Neuronal stem cell (in vitro differentiated cells): ENCODE measurements around the gene KCNRG. TPM values are rescaled to one million over a fixed set of nuclear protein-coding genes. Genes with fewer than 3 reads are reported as not detected.

Source experiments
- DNase-seq: peaks from one replicate; pipeline ENCODE4 v3.0.0-alpha.2; 2013; ENCODE audit warnings: low spot score
- H2AFZ ChIP-seq: one replicate; pipeline ENCODE4 v1.6.1; 2013; ENCODE audit warnings: mild to moderate bottlenecking, low read length, inconsistent platforms
- H2AK5ac ChIP-seq: 2 replicates; pipeline ENCODE4 v1.6.1; 2013; ENCODE audit warnings: low read depth, mild to moderate bottlenecking, inconsistent platforms, low read length, moderate library complexity, mixed read lengths
- H2BK120ac ChIP-seq: 2 replicates; pipeline ENCODE4 v1.6.1; 2013; ENCODE audit warnings: low read depth, mild to moderate bottlenecking, inconsistent platforms, low read length, moderate library complexity, mixed read lengths
- H2BK12ac ChIP-seq: one replicate; pipeline ENCODE4 v1.6.1; 2013; ENCODE audit warnings: low read length, inconsistent platforms
- H2BK15ac ChIP-seq: 2 replicates; pipeline ENCODE4 v1.6.1; 2013; ENCODE audit warnings: mild to moderate bottlenecking, low read length, inconsistent platforms, mixed read lengths
- H2BK5ac ChIP-seq: one replicate; pipeline ENCODE4 v1.6.1; 2013; ENCODE audit warnings: inconsistent platforms, mild to moderate bottlenecking, low read length, moderate library complexity
- H3K14ac ChIP-seq: one replicate; pipeline ENCODE4 v1.6.1; 2013; ENCODE audit warnings: low read length, inconsistent platforms
- H3K18ac ChIP-seq: 2 replicates; pipeline ENCODE4 v1.6.1; 2013; ENCODE audit warnings: low read length, inconsistent platforms
- H3K23ac ChIP-seq: 2 replicates; pipeline ENCODE4 v1.6.1; 2013; ENCODE audit warnings: low read depth, mild to moderate bottlenecking, mixed read lengths, low read length, inconsistent platforms; ENCODE audit not compliant: poor library complexity
- H3K27ac ChIP-seq: replicated peaks from 3 replicates; pipeline ENCODE4 v1.5.1; 2013; ENCODE audit warnings: low read length, inconsistent platforms
- H3K27me3 ChIP-seq, 3 experiments: 2 replicates each; pipeline ENCODE4 v1.6.1; 2013; ENCODE audit warnings: low read length in 3 of 3, mild to moderate bottlenecking in 2 of 3, inconsistent platforms in 1 of 3, low read depth in 1 of 3, mixed read lengths in 1 of 3, moderate library complexity in 1 of 3; ENCODE audit not compliant: control insufficient read depth in 3 of 3, insufficient read depth in 3 of 3
- H3K36me3 ChIP-seq, 2 donors: replicated peaks in 1 of 2; 2 replicates each; pipeline ENCODE4 v1.6.1; 2013; ENCODE audit warnings: low read length in 2 of 2; ENCODE audit not compliant: control insufficient read depth in 2 of 2, insufficient read depth in 2 of 2
- H3K4ac ChIP-seq: 2 replicates; pipeline ENCODE4 v1.6.1; 2013; ENCODE audit warnings: inconsistent platforms, mild to moderate bottlenecking, low read length, moderate library complexity
- H3K4me1 ChIP-seq, 2 donors: 1 replicate in 1 of 2; 2 replicates in 1 of 2; pipeline ENCODE4 v1.6.1; 2013; ENCODE audit warnings: low read length in 2 of 2, low read depth in 1 of 2; ENCODE audit not compliant: control insufficient read depth in 2 of 2, insufficient read depth in 1 of 2
- H3K4me2 ChIP-seq: one replicate; pipeline ENCODE4 v1.6.1; 2013; ENCODE audit warnings: mild to moderate bottlenecking, low read length, inconsistent platforms; ENCODE audit not compliant: insufficient read depth, poor library complexity, severe bottlenecking
- H3K4me3 ChIP-seq, 2 donors: 2 replicates each; pipeline ENCODE4 v1.5.1; 2013; ENCODE audit warnings: low read length in 2 of 2, mild to moderate bottlenecking in 2 of 2, inconsistent platforms in 1 of 2, moderate library complexity in 1 of 2
- H3K79me1 ChIP-seq: one replicate; pipeline ENCODE4 v1.6.1; 2013; ENCODE audit warnings: low read depth, mild to moderate bottlenecking, inconsistent platforms, low read length, moderate library complexity
- H3K9ac ChIP-seq: one replicate; pipeline ENCODE4 v1.6.1; 2013; ENCODE audit warnings: mild to moderate bottlenecking, low read depth, low read length, inconsistent platforms; ENCODE audit not compliant: poor library complexity
- H3K9me3 ChIP-seq, 2 donors: replicated peaks in 1 of 2; 2 replicates each; pipeline versions ENCODE3 to v1.6.1; 2013; ENCODE audit warnings: low read length in 2 of 2, mild to moderate bottlenecking in 2 of 2, inconsistent platforms in 1 of 2, low read depth in 1 of 2, mixed read lengths in 1 of 2, moderate library complexity in 1 of 2; ENCODE audit not compliant: control insufficient read depth in 2 of 2, insufficient read depth in 1 of 2
- H4K8ac ChIP-seq: one replicate; pipeline ENCODE4 v1.6.1; 2013; ENCODE audit warnings: low read depth, mild to moderate bottlenecking, inconsistent platforms, low read length, moderate library complexity
- H4K91ac ChIP-seq: one replicate; pipeline ENCODE4 v1.6.1; 2013; ENCODE audit warnings: low read length, low read depth, mild to moderate bottlenecking, inconsistent platforms; ENCODE audit not compliant: poor library complexity
- WGBS, 2 donors: extraction: QIAGEN DNeasy Blood & Tissue Kit; methylation state at CpG; one replicate each; pipeline ENCODE4 v1.1.7; 2013; ENCODE audit warnings: missing lambda C conversion rate in 2 of 2, mixed read lengths in 1 of 2; ENCODE audit not compliant: insufficient read length in 2 of 2, insufficient replicate concordance in 1 of 2; ENCODE audit errors: extremely low coverage in 2 of 2; 5-methylcytosine and 5-hydroxymethylcytosine counted together
- polyA plus RNA-seq, 2 experiments: library from polyadenylated mRNA; stranded (reverse); fragments of 200-250 nt; gene quantifications; one replicate each; pipeline ENCODE4 v1.2.3, GENCODE V29; 2013

Gene KCNRG
- polyA plus RNA-seq (2013, experiment 1 of 2) = 2.4 TPM
- 2.3 TPM for polyA plus RNA-seq (2013, experiment 2 of 2)

- Histone ChIP-seq H3K14ac (no peak within 1 kb of the TSS), H3K4me3 (no peak within 1 kb of the TSS), H4K8ac (no peak within 1 kb of the TSS), H3K27ac (no peak within 1 kb of the TSS), H3K27me3 (no peaks in the 10 kb centered on the region), H3K4ac (no peak within 1 kb of the TSS), H2BK15ac (no peak within 1 kb of the TSS), H3K36me3 (peaks cover 13 to 91% of the 10 kb centered on the region in 2 donors), H3K23ac (no peak within 1 kb of the TSS), H2BK12ac (no peak within 1 kb of the TSS), H3K9me3 (peaks cover 0 to under 1% of the 10 kb centered on the region in 2 donors), H2AK5ac (no peak within 1 kb of the TSS), H3K4me2 (no peak within 1 kb of the TSS), H3K9ac (no peak within 1 kb of the TSS), H3K18ac (no peak within 1 kb of the TSS), H3K4me1 (no peaks in the 10 kb centered on the region), H2BK5ac (no peak within 1 kb of the TSS), H3K79me1 (no peaks in the 10 kb centered on the region), H2AFZ (no peak within 1 kb of the TSS), H4K91ac (no peak within 1 kb of the TSS), H2BK120ac (no peak within 1 kb of the TSS)
- no peak for DNase-seq
- no CpG with 5 or more reads among the region's 5 CpGs for WGBS, 2 donors
Measured at GRCh38 chr13:50015258-50015657, at the start of gene KCNRG. TSS of gene KCNRG (plus strand) at chr13:50015444. CDS start at chr13:50015494, 50 bp downstream.

- Histone ChIP-seq H3K23ac (no peak overlapping the region), H3K4me2 (no peak overlapping the region), H3K4me1 (no peaks in the 10 kb centered on the region), H3K27ac (no peak overlapping the region), H3K9ac (no peak overlapping the region), H3K18ac (no peak overlapping the region), H2BK5ac (no peak overlapping the region), H2BK15ac (no peak overlapping the region), H3K14ac (no peak overlapping the region), H3K79me1 (no peaks in the 10 kb centered on the region), H4K8ac (no peak overlapping the region), H3K4ac (no peak overlapping the region), H4K91ac (no peak overlapping the region), H2AK5ac (no peak overlapping the region), H2BK120ac (no peak overlapping the region), H2BK12ac (no peak overlapping the region), H2AFZ (no peak overlapping the region), H3K27me3 (no peaks in the 10 kb centered on the region), H3K36me3 (no peaks in the 10 kb centered on the region), H3K9me3 (peaks cover 0 to 4% of the 10 kb centered on the region in 2 donors), H3K4me3 (no peak overlapping the region)
- 100% methylated on average over 1 of the region's 4 CpGs; no CpG with 5 or more reads in 1 of the 2 donors for WGBS, 2 donors
- no peak for DNase-seq
Measured at GRCh38 chr13:49967456-49967855, 47.8 kb upstream of the KCNRG start.

- H3K14ac ChIP-seq = no peak overlapping the region
- no peaks in the 10 kb centered on the region for H3K79me1 ChIP-seq
- H2AK5ac ChIP-seq = no peak overlapping the region
- no peak overlapping the region for H2BK120ac ChIP-seq
- H3K4me3 ChIP-seq = no peak overlapping the region
- H2BK5ac ChIP-seq = no peak overlapping the region
- H3K27me3 ChIP-seq = no peaks in the 10 kb centered on the region
- no peak overlapping the region for H3K18ac ChIP-seq
- no peaks in the 10 kb centered on the region for H3K36me3 ChIP-seq
- no peaks in the 10 kb centered on the region for H3K9me3 ChIP-seq
- no peak overlapping the region for H2BK15ac ChIP-seq
- no peak overlapping the region for H2AFZ ChIP-seq
- H3K4me2 ChIP-seq = no peak overlapping the region
- no peak overlapping the region for H4K91ac ChIP-seq
- H3K4ac ChIP-seq = no peak overlapping the region
- no peak for DNase-seq
- H2BK12ac ChIP-seq = no peak overlapping the region
- no peak overlapping the region for H3K9ac ChIP-seq
- no peak overlapping the region for H3K23ac ChIP-seq
- no peak overlapping the region for H3K27ac ChIP-seq
- peaks cover 0 to 4% of the 10 kb centered on the region in 2 donors for H3K4me1 ChIP-seq
- no CpG with 5 or more reads among the region's 4 CpGs for WGBS, 2 donors
- no peak overlapping the region for H4K8ac ChIP-seq
Measured at GRCh38 chr13:49972709-49973108, 42.5 kb upstream of the KCNRG start.

GRCh38 chr13:49975826-49976225 lies 39.4 kb upstream of the KCNRG start:
- no peak overlapping the region for H3K4me2 ChIP-seq
- no peak overlapping the region for H3K4me3 ChIP-seq
- H3K4ac ChIP-seq = no peak overlapping the region
- no CpG with 5 or more reads among the region's 1 CpG for WGBS, 2 donors
- no peak overlapping the region for H3K9ac ChIP-seq
- no peaks in the 10 kb centered on the region for H3K27me3 ChIP-seq
- no peak overlapping the region for H2AFZ ChIP-seq
- no peak overlapping the region for H2BK120ac ChIP-seq
- no peak overlapping the region for H4K91ac ChIP-seq
- H2AK5ac ChIP-seq = no peak overlapping the region
- H2BK15ac ChIP-seq = no peak overlapping the region
- no peaks in the 10 kb centered on the region for H3K79me1 ChIP-seq
- no peak overlapping the region for H4K8ac ChIP-seq
- H3K36me3 ChIP-seq = no peaks in the 10 kb centered on the region
- no peak overlapping the region for H3K27ac ChIP-seq
- H3K4me1 ChIP-seq = peaks cover 0 to 4% of the 10 kb centered on the region in 2 donors
- H3K23ac ChIP-seq = no peak overlapping the region
- H2BK12ac ChIP-seq = no peak overlapping the region
- H3K18ac ChIP-seq = no peak overlapping the region
- no peak overlapping the region for H3K14ac ChIP-seq
- H2BK5ac ChIP-seq = no peak overlapping the region
- no peaks in the 10 kb centered on the region for H3K9me3 ChIP-seq
- no peak for DNase-seq
